ENCODE data around the gene ADCY10.

DNA sequence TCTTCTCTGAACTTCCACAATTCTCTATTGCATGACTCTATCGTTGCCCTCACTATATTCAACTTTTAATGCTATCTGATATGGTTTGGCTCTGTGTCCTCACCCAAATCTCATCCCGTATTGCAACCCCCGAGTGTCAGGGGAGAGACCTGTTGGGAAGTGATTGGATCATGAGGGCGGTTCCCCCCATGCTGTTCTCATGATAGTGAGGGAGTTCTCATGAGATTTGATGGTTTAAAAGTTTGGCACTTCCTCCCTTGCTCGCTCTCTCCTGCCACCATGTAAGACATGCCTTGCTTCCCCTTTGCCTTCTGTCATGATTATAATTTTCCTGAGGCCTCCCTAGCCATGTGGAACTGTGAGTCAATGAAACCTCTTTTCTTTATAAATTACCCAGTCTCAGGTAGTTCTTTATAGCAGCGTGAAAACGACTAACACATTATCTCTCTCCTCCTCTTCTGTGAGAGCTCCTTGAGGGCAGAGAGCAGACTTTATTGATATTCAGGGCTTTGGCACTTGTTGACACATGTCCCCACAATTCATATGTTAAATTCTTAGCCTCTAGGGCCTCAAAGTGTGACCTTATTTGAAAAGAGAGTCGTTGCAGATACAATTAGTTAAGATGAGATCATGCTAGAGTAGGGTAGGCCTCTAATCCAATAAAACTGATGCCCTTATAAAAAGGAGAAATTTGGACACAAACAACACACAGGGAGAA, 52.1 kb downstream of the ADCY10 start:
- TF ChIP-seq, protein P1, sequence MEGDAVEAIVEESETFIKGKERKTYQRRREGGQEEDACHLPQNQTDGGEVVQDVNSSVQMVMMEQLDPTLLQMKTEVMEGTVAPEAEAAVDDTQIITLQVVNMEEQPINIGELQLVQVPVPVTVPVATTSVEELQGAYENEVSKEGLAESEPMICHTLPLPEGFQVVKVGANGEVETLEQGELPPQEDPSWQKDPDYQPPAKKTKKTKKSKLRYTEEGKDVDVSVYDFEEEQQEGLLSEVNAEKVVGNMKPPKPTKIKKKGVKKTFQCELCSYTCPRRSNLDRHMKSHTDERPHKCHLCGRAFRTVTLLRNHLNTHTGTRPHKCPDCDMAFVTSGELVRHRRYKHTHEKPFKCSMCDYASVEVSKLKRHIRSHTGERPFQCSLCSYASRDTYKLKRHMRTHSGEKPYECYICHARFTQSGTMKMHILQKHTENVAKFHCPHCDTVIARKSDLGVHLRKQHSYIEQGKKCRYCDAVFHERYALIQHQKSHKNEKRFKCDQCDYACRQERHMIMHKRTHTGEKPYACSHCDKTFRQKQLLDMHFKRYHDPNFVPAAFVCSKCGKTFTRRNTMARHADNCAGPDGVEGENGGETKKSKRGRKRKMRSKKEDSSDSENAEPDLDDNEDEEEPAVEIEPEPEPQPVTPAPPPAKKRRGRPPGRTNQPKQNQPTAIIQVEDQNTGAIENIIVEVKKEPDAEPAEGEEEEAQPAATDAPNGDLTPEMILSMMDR (IDR thresholded peaks at IDR 0.05) = no peak
- TF ChIP-seq POLR2A (IDR thresholded peaks at IDR 0.05) = no peak

Data from vagina (tissue), 2 donors.